ENCODE results near the gene GRM3. TPM values are rescaled to one million over a fixed set of nuclear protein-coding genes. Genes with fewer than 3 reads are reported as not detected.

GRM3 gene
- total and polyA plus RNA-seq, 8 donors, result 0.18 to 0.27 (median 0.20) TPM; not detected in 2

- Histone ChIP-seq H3K4me3 (no peak overlapping the region), H3K9me3 (no peaks in the 10 kb centered on the region), H3K27me3 (no peaks in the 10 kb centered on the region), H3K27ac (no peak overlapping the region), H3K36me3 (no peaks in the 10 kb centered on the region), H3K4me1 (no peaks in the 10 kb centered on the region)
- intact Hi-C loops (cut with DNase I), result no loop called here
- no peak for ATAC-seq
- no peak for TF ChIP-seq CTCF (IDR thresholded peaks at IDR 0.05)
- no peak for DNase-seq
Measured at GRCh38 chr7:86823769-86824168, 180.1 kb downstream of the GRM3 start.

GRCh38 chr7:86825264-86825663 lies 181.6 kb downstream of the GRM3 start:
- no peak for TF ChIP-seq CTCF (IDR thresholded peaks at IDR 0.05)
- ATAC-seq (no peak), DNase-seq (no peak)
- intact Hi-C loops (cut with DNase I), result no loop called here
- Histone ChIP-seq H3K9me3 (no peaks in the 10 kb centered on the region), H3K4me3 (no peak overlapping the region), H3K4me1 (no peaks in the 10 kb centered on the region), H3K36me3 (no peaks in the 10 kb centered on the region), H3K27me3 (no peaks in the 10 kb centered on the region), H3K27ac (no peak overlapping the region)

DNA sequence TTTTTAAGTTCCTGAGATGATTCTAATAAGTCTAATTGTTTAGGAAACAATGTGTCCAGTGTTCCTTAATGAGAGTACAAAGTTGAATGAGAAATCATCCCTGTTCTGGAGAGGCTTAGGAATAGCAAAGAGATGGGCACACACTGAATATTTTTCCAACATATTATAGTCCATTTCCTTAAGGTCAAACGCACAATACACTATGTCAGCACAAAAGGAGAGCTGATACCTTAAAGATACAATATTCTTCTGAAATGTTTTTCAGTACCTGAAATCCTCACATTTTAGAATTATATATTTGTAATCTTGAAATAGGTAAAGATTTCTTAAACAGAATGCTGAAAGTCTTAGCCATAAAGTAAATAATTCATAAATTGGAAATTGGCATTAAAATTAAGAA lies 183.2 kb downstream of the GRM3 start:
- intact Hi-C loops (cut with DNase I), result no loop called here
- no peak for ATAC-seq

DNA sequence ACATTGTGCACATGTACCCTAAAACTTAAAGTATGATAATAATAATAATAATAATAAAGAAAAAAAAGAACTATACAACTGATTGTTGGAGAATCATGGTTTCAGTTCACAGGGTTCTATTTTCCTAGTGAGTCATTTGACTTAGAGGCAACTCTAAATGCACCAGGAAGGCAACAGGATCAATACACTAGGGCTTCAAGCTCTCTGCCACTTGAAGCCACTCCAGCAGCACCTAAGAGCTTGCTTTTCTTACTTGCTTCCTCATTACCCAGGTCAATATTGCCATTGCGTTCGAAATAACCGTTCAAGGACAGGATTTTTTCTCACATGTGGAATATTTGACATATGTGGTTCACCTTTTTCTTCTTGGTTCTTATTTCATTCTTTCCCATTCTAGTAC lies 189.7 kb downstream of the GRM3 start:
- Histone ChIP-seq H3K27me3 (no peaks in the 10 kb centered on the region), H3K4me3 (no peak overlapping the region), H3K9me3 (no peaks in the 10 kb centered on the region), H3K4me1 (no peaks in the 10 kb centered on the region), H3K27ac (no peak overlapping the region), H3K36me3 (no peaks in the 10 kb centered on the region)
- DNase-seq (peak in 3 of 4 donors; percentile 5 to 60 (median 43)), ATAC-seq (peak; percentile 94)
- TF ChIP-seq CTCF (IDR thresholded peaks at IDR 0.05), result no peak
- intact Hi-C loops (cut with DNase I), result no loop called here

More for the DNA sequence above, 183.2 kb downstream of the GRM3 start:
- Histone ChIP-seq H3K27me3 (no peaks in the 10 kb centered on the region), H3K4me1 (no peaks in the 10 kb centered on the region), H3K4me3 (no peak overlapping the region), H3K9me3 (no peaks in the 10 kb centered on the region), H3K27ac (no peak overlapping the region), H3K36me3 (no peaks in the 10 kb centered on the region)
- DNase-seq, result no peak
- TF ChIP-seq CTCF (IDR thresholded peaks at IDR 0.05), result no peak

GRCh38 chr7:86837235-86837634 lies 193.5 kb downstream of the GRM3 start:
- Histone ChIP-seq H3K27me3 (no peaks in the 10 kb centered on the region), H3K9me3 (no peaks in the 10 kb centered on the region), H3K36me3 (no peaks in the 10 kb centered on the region), H3K4me3 (no peak overlapping the region), H3K27ac (no peak overlapping the region), H3K4me1 (no peaks in the 10 kb centered on the region)
- no peak for DNase-seq
- no peak for ATAC-seq
- TF ChIP-seq CTCF (IDR thresholded peaks at IDR 0.05), result no peak
- intact Hi-C loops (cut with DNase I), result no loop called here

Data from left lung (tissue), 10 donors.